ENCODE results near the gene SMIM10L2A.

DNA sequence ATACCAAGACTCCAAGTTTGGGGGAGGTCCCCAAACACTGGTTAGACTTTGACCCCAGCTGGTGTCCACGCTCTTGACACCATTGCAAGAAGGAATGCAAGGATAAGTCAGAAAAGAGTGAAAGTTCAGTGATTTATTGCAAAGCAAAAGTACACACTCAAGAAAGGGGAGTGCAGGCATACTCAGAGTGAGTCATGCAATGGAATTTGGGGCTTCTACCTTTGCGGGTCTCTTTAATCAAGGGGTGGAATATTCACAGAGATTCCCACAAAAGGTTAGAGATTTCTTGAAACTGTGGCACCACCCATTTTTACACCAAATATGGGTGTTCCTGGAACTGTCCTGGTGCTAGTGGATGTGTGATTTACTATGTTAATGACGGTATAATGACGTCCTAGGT is 5.2 kb upstream of the SMIM10L2A start:
- TF ChIP-seq SMC3 (IDR thresholded peaks at IDR 0.05; ENCODE audit: borderline replicate concordance, low read length) (no peak), MEF2A (IDR thresholded peaks at IDR 0.05; ENCODE audit: insufficient read depth, low read depth, low read length) (no peak), IRF4 (IDR thresholded peaks at IDR 0.05; ENCODE audit: low read depth, low read length) (no peak), EP300 (IDR thresholded peaks at IDR 0.05; ENCODE audit: borderline replicate concordance in 1 of 2, control insufficient read depth in 1 of 2, low read depth in 2 of 2, low read length in 2 of 2) (no peak), USF2 (IDR thresholded peaks at IDR 0.05; ENCODE audit: borderline replicate concordance, low read depth, low read length) (no peak), FOS (IDR thresholded peaks at IDR 0.05; ENCODE audit: borderline replicate concordance, extremely low read depth, insufficient read length) (no peak), BACH1 (IDR thresholded peaks at IDR 0.05; ENCODE audit: borderline replicate concordance) (no peak), CTCF (IDR thresholded peaks at IDR 0.05 in 2 of 3, conservative IDR thresholded peaks at IDR 0.05 in 1 of 3; ENCODE audit: control insufficient read depth in 2 of 3, extremely low read depth in 1 of 3, insufficient read depth in 1 of 3, low read depth in 3 of 3, low read length in 3 of 3) (no peak), POLR2AphosphoS2 (IDR thresholded peaks at IDR 0.05; ENCODE audit: low read depth, low read length) (no peak), RAD21 (IDR thresholded peaks at IDR 0.05; ENCODE audit: insufficient read depth, low read depth, low read length) (no peak), NR2F1 (conservative IDR thresholded peaks at IDR 0.05) (no peak), POLR2A (IDR thresholded peaks at IDR 0.05; ENCODE audit: low read depth, low read length) (no peak), MLLT1 (IDR thresholded peaks at IDR 0.05) (no peak), EGR1 (IDR thresholded peaks at IDR 0.05; ENCODE audit: borderline replicate concordance in 1 of 2, low read depth in 2 of 2, low read length in 2 of 2) (no peak)
